ENCODE data around the gene GATA6.
"Not testable (repeated sequence)": the region's sequence is repeated elsewhere in the genome, so short reads cannot be mapped to it uniquely, and the experiment has no call there.

GATA6 gene

DNA sequence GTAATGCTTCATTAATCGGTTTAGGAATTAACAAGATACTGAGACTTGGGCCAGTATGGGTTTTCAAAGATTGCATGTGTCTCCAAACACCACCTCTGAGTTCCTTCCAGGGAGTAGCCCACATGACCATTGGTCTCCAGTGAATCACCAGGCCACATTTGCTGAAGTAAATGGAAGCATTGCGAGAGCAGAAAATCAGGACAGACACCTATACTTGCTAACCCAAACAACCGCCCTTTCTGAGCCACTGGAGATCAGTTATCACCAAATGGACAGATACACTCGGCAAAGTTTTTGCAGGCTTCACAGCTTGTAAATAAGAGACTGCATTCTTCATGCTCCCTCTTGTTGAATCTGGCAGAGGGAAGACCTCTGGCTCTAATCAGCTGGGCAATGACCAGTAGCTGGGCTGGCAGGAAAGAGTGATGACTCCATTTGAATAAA lies 40.9 kb downstream of the GATA6 start:
- no peak for DNase-seq

DNA sequence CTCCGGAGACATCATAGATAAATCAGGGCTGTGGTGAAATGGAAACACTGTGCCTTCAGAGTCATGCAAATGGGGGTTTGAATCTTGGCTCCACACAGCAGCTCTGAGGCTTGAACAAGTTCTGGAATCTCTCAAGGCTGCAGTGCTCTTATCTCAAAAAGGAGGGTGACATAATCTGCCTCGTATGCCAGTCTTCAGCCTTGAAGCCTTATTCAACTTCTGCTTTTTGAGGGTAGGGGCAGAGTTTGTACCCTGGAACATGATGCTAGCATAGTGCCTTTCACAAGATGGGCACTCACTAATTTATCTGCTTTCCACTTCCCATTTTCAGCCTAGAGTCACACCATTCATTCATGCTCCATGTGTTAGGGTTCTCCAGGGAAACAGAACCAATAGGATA lies 42.3 kb downstream of the GATA6 start:
- DNase-seq = no peak

DNA sequence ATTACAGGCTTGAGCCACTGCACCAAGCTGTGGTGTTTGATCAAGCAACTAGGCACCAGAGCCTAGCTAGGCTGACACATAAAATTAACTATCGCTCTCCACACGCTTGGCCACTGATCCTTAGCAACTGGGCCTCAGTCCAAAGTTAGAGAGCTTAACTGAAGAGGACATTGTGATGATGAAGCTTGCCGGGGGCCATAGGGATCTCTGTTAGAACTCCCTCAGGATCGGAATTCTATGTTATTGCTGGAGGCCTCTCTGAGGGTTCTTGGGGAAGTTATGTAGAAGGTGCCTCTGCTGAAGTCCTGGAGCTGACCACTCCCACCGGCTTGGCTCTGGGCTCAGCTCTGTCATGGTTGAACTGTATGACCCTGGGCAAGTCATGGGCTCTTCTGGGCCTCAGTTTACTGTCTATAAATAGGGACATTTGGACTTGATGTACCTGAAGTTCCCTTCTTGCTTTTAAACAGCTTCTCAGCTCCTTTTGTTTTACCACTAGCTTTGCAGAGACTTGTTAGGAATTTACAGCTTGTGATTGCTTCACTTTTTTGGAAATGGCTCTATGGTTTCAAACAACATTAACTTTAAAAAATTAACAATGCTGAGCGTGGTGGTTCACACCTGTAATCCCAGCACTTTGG lies 44.1 kb downstream of the GATA6 start:
- no peak for DNase-seq

DNA sequence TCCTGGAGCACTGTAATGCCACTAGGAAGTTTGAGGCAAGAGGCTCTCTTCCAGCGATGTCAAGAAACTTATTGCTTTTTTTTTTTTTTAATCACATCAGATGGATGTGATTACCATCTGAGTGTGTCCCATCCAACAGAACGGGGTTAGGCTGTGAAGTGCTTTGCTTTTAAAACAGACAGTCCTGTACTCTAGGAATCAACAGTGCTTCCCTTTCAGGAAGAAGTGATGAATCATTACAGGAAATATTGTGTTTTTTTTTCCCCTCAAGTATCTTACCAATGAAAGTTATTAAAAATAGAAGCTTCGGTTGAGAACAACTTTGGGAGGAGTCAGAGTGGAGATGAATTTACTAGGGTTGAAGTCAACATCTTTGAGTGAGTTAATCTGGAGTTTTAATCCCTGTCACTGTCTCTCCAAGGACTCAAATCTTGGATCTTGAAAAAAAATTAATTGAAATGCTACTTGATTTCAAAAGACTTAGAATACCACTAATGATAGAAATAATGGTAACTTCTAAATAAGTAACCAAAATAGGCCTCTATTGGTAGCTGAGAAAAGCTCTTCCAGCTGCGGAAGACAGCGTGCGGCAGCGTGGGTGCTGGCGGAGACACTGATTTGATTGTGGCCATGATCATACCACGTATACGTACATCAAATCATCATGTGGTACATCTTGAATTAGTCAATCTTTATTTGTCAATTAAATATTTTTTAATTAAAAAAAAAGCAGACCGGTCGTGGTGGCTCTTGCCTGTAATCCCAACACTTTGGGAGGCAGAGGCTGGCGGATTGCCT lies 45.5 kb downstream of the GATA6 start:
- no peak for DNase-seq

DNA sequence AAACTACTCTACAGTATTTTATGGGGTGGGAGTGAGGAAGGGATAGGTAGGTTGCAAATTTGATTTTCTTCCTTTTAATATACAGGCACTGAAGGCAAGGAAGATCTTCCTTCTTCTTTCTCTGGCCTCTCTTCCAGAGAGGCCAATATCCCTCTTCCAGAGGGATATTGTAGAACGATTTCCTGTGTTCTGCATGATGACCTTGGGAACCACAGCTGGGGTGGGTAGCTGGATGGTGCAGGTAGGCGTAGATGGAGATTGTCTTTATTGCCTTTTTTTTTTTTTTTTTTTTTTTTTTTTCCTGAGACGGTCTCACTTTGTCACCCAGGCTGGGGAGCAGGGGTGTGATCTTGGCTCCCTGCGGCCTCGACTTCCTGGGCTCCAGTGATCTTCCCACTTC lies 49.4 kb downstream of the GATA6 start:
- no peak for DNase-seq

DNA sequence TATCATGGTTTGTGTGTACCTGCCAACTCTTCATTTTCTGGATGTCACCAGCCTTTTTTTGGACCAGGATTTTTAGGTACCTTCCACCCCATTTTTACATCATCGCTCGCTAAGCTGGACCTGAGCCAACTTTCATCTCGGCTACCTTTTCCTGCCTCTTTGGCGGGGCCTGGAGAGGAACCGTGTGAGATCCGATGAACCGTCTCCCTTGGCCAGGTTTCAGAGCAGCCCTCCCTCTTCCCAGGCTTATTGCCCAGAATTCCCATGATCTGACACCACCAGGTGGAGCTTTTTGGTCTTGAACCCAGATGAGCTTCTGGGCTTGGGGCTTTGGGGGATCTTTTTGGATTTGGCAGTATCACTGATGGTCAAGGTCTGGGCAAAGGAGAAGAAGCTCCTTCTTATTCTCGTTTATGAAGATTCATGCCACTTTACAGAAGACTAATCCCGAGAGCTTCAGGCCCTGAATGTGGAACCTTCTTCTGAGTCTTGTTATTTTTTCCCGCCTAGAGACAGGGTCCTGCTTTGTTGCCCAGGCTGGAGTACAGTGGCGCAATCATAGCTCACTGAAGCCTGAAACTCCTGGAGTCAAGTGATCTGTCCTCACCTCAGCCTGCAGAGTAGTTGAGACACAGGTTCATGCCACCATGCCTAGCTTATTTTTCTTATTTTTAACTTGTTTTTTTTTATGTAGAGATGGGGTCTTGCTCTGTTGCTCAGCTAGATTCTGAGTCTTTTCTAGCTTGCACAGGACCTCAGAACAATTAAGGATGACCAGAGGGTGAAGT lies 50.4 kb downstream of the GATA6 start:
- no peak for DNase-seq

DNA sequence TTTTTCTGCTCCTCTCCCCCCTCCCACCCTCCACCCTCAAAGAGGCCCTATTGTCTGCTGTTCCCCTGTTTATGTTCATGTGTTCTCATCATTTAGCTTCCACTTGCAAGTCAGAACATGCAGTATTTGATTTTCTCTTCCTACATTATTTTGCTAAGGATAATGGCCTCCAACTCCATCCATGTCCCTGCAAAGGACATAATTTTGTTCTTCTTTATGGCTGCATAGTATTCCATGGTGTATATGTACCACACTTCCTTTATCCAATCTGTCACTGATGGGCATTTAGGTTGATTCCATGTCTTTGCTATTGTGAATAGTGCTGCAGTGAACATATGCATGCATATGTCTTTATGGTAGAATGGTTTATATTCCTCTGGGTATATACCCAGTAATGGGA lies 51.2 kb downstream of the GATA6 start:
- not testable (repeated sequence) for DNase-seq

DNA sequence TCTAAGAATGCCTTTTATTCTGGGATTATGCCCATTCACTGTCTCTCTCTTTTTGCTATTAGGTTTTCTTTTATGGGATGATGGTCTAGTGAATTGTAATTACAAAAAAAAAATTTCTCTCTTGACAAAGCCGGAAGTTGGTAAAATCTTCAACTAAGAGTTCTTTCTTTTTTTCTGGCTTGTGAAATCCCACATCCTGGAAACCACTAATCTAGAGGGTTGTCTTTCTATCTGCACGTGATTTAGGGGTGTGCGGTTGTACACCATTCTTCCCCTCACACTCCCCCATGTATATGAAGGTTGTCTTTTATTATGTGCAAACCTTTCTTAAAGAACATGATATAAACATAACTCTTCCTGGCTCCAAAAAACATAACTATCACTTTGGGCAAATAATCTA lies 52.0 kb downstream of the GATA6 start:
- DNase-seq = no peak

DNA sequence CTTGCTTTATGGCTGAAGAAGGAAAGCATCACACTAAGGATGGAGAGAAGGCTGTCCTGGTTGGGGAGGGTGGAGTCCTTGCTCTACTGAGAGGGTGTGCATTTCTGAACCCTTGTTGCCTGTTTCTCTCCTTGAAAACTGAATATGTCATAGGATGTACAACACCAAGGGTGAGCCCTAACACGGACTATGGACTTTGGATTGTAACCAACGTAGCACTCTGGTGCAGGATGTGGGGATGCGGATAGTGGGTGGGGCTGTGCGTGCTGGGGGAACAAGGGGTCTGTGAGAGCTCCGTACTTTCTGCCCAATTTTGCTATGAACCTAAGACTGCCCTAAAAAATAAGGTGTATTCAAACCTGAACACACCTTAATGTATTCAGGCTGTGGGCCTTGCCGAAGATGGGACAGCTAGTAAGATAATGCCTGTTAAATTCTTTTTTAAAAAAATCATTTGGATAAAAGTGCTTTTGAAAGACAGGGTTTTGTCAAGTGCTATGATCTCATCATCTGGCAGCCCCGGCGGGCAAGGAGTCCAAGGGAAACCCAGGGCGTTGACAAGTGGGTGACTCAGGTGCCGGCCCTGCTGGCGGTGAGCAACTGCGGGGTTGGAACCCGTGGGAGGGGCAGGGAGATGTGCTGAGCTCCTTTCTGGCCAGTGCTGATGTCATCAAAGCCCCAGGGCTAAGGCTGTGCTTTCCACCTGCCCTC lies 54.0 kb downstream of the GATA6 start:
- no peak for DNase-seq

DNA sequence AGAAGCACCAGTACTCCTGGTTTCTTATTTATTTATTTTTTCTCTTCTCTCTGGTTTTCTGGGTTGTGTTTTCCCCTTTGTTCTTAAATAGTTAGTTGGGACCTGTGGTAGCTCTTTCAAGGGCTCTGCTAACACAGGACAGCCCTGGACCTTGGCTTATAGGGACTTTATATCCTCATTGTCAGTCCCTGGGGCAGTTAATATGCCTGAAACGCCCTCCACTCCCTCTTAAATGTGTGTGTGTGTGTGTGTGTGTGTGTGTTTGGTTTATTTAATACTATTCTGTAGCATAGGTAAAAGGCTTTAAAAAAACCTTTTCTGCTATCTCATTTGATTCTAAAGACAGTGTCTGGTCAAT lies 54.6 kb downstream of the GATA6 start:
- DNase-seq = no peak

DNA sequence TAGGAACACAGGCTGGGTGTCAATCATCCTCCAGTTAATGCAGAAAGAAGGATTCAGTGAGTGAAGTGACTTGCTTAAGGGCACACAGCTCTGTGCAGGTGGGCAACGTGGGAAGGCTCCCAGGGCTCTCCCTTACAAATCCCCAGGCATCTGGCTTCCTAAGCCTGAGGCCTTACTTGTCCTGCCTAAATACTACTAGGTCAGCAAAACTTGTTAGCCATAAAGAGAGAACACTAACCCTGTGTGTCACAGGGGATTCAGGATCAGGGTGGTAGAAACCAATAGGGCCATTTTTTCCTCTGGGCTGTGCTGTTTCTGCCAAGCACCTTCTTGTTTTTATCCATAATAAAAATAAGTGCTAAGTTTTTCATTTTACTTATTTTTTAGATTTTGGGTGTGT lies 55.0 kb downstream of the GATA6 start:
- DNase-seq = no peak

DNA sequence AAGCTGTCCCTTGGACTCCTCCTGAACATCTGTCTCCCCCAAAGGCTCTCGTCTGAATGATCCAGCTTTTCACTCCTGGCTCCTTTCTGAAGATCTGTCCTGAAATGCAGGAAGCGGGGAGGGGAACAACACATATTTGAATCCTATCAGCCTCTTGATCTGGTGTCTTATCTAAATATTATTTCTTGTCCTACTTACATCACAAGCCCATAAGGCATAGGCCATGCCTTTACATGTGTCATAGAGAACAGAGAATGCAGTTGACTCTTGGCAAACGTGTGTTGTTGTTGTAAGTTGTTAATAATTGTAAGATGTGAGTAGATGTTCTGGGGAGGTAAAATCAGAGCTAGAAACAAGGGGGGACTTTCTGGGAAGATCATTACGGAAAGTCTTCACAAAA lies 57.4 kb downstream of the GATA6 start:
- no peak for DNase-seq

DNA sequence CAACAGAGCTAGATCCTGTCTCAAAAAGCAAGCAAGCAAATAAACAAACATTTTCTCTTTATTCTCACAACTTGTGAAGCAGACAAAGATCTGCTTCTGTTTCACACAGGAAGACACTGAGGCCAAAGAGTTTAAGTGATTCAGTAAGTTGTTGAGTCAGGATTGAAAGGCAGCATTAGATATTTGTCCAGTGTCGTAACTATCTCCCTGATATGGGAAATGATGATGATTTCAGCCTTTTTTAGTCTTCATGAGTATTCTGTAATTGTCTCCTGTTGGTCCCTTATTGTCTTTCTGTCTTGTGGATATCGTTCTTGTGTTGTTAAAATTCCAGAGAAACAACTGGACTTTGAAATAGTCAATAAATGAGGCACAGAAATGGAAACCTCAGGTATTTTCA lies 59.6 kb downstream of the GATA6 start:
- DNase-seq = no peak

DNA sequence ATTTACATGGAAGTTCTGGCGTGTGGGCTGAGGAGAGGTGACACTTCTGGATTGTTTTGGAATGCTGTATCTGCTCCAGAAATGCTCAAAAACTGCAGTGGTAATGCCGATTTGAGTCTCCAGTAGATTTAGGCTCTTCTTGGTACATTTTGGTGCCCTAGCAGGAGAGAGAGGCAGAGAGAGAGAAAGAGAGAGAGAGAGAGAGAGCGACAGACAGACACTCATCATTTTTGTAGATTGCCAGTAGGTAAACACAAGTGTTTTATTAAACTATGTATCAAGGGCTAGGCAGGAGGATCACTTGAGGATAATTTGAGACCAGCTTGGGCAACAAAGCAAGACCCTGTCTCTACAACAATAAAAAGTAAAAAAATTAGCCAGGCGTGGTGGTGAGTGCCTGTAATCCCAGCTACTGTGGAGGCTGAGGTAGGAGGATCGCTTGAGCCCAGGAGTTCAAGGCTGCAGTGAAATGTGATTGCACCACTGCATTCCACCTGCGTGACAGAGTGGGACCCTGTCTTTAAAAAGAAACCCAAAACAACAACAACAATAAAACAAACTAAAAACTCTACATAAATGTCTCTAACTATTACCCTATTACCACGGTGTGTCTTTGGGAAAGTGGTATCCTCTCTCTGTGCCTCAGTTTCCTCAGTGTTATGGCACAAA lies 60.2 kb downstream of the GATA6 start:
- no peak for DNase-seq

DNA sequence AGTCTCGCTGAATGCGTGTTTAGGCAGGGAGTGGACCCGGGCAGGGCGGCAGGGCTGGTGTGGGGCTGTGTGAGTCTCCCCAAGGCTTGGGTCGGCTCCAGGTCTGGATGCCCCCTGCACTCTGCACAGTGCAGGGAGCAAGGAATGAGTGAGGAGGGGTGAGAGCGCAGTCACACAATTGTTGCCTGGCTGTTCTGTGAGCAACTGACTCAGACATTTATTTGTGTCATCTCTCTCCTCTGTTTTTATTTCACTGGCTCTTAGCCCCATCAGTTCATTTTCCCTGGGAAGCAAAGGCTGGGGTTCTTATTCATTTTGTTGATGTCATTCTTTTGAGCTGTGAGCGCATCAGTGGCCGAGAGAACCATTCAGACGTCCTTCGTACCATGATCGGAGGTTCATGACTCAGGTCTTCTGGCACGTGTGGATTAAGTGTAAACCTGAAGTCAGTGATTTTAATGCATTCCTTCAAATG lies 61.1 kb downstream of the GATA6 start:
- DNase-seq = no peak

DNA sequence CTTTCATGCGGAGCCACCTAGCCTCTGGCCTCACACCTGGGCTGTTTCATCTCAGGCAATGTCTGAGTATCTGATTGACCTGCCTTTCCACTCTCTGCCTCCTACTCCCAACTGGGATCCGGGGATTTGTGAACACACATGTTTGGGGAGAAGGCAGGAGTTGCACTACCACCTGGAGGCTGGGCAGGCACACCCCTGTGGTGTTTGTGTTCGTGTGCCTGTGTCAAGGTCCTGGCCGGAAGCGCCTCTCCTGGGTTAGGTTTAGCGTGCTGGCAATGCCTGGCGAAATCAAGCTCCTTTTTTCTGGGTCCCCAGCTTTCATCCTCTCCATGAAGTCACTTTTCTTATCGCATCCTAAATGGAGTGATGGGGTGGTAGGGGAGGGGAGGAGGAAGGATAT lies 63.9 kb downstream of the GATA6 start:
- DNase-seq = no peak

DNA sequence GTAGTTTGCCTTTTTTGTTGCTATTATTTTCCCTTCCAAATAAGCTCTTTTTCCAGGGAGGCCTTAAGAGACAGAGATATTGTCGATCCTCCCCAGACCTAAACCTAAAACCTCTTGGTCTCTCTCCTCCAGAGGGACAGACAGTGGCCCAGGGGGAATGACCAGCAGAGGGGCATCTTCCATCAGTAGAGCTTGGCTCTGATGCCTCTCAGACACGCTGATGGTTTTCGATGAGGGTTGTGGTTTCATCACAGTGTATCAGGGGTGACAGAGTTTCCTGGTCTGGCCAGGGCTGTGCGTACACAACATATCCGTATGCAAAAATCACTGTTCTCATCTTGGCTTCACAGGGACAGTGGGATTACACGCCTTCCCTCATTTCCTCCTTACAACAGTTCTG lies 68.6 kb downstream of the GATA6 start:
- DNase-seq = no peak

DNA sequence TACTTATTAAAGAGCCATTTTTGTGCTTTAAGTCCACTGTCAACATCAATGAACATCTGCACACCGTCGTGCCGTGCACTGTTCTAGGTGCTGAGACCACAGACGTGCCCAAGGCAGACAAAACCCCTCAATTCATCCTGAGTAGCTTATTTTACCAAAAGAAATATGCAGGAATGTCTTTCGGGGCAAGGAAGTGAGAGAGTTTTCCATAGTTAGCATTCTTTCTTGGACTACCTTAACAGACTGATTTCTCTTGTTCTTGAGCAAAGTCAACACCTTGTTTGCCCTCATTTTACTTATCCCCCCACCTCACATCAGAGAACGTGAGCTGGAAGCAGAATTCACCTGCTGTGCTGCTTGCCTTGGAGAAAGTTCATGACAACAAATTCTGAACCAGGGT lies 69.3 kb downstream of the GATA6 start:
- DNase-seq = no peak

DNA sequence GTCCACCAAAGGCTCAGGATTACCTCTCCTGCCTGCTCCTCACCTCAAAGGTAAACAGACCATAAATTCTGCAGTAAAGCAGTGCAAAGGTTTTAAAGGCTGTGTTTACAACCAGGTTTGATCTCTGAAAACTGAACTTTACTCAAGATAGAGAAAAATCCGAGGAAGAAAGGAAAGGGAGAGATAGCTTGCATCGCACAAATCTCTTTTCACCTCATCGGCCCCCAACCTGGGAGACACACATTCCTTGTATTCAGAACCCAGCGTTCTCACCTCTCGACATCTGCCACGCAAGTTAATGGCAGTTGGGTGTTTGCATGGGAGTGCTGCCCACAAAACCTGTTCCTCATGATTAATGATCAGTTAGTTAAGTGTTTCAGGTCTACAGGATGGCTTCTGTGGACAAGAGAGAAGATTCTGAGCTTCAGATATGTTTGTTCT lies 72.6 kb downstream of the GATA6 start:
- no peak for DNase-seq

DNA sequence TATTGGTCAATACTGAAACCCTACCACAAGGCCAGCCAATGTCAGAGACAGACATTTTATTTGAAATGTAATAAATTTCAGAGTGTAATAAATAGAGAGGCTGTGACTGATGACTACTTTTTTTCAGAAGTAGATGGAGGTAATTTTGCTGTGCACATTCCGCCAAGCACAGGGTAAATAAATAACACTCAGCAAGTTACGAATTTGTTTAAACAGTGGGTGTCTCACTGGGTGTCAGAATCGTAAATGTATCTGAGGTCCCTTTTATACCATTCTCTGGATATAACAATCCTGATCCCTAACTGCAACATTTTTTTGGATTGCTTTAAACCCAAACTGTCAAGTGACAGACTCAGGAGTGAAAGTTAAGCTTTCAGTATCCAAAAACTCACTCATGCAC lies 74.1 kb downstream of the GATA6 start:
- no peak for DNase-seq

DNA sequence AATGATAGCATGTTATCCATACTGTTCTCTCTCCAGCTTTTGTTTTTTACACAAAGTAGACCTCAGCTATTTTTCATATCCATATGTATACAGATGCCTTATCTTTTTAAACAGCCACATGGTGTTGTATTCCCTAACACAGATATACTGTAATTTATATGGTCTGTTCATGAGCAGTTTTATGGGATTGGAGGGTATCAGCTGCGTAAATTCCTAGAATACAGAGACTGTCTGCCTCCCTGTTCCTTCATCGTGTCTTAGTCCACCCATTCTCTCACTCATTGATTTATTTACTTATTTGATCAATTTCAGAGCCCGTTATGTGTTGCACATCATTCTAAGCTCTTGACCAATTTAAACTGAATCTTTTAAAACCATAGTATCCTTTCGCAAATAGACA lies 80.6 kb downstream of the GATA6 start:
- DNase-seq = no peak

DNA sequence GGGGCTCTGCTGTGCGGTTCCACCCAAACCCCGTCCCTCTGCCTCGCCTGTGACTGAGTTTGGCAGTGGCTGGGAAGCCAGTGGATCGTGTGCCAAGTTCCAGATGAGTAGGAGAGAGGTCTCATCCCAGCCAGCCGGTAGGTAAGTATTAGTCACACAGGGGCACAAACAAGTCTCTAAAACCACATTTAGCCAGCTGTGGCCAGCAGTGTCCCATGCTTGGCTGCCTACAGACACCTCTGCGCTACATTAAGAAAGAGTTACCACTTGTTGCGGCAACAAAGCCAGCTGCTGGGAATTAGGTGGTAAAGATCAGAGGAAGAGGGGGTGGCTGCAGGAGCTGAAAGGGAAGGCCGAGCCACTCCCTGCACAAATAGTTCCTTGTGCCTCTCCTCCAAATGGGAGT lies 81.2 kb downstream of the GATA6 start:
- no peak for DNase-seq
